Measurements from ENCODE around the gene PAN3. TPM values are rescaled to one million over a fixed set of nuclear protein-coding genes. Genes with fewer than 3 reads are reported as not detected.

The PAN3 gene
- total RNA-seq, 1 donor from 2014 or later, result 51.9 TPM

GRCh38 chr13:28171266-28171665 lies 32.9 kb downstream of the PAN3 start:
- Mint-ChIP-seq H3K9me3 (ENCODE audit: unreplicated experiment) (no peaks in the 10 kb centered on the region), H3K27me3 (ENCODE audit: unreplicated experiment) (peaks cover 1% of the 10 kb centered on the region), H3K4me1 (ENCODE audit: unreplicated experiment) (no peaks in the 10 kb centered on the region), H3K27ac (ENCODE audit: unreplicated experiment) (no peak overlapping the region), H3K4me3 (ENCODE audit: unreplicated experiment) (no peak overlapping the region), H3K36me3 (ENCODE audit: low read depth, unreplicated experiment) (no peaks in the 10 kb centered on the region)
- no peak for DNase-seq (ENCODE audit: low spot score)
- no peak for TF ChIP-seq CTCF (IDR thresholded peaks at IDR 0.05; ENCODE audit: unreplicated experiment)

GRCh38 chr13:28172947-28173346 lies 34.6 kb downstream of the PAN3 start:
- no peak overlapping the region for H3K4me3 Mint-ChIP-seq (ENCODE audit: unreplicated experiment)
- H3K36me3 Mint-ChIP-seq (ENCODE audit: low read depth, unreplicated experiment), result no peaks in the 10 kb centered on the region
- no peaks in the 10 kb centered on the region for H3K9me3 Mint-ChIP-seq (ENCODE audit: unreplicated experiment)
- no peak for DNase-seq (ENCODE audit: low spot score)
- no peak overlapping the region for H3K27ac Mint-ChIP-seq (ENCODE audit: unreplicated experiment)
- peaks cover 1% of the 10 kb centered on the region for H3K27me3 Mint-ChIP-seq (ENCODE audit: unreplicated experiment)
- H3K4me1 Mint-ChIP-seq (ENCODE audit: unreplicated experiment), result no peaks in the 10 kb centered on the region
- no peak for TF ChIP-seq CTCF (IDR thresholded peaks at IDR 0.05; ENCODE audit: unreplicated experiment)

- no peak for DNase-seq (ENCODE audit: low spot score)
- Mint-ChIP-seq H3K4me3 (ENCODE audit: unreplicated experiment) (no peak overlapping the region), H3K27me3 (ENCODE audit: unreplicated experiment) (peaks cover 1% of the 10 kb centered on the region), H3K4me1 (ENCODE audit: unreplicated experiment) (no peaks in the 10 kb centered on the region), H3K27ac (ENCODE audit: unreplicated experiment) (no peak overlapping the region), H3K9me3 (ENCODE audit: unreplicated experiment) (no peaks in the 10 kb centered on the region), H3K36me3 (ENCODE audit: low read depth, unreplicated experiment) (no peaks in the 10 kb centered on the region)
- no peak for TF ChIP-seq CTCF (IDR thresholded peaks at IDR 0.05; ENCODE audit: unreplicated experiment)
Observed at GRCh38 chr13:28173793-28174192, 35.4 kb downstream of the PAN3 start.

- no peak for TF ChIP-seq CTCF (IDR thresholded peaks at IDR 0.05; ENCODE audit: unreplicated experiment)
- no peak for DNase-seq (ENCODE audit: low spot score)
- peaks cover 1% of the 10 kb centered on the region for H3K27me3 Mint-ChIP-seq (ENCODE audit: unreplicated experiment)
- H3K4me3 Mint-ChIP-seq (ENCODE audit: unreplicated experiment), result no peak overlapping the region
- H3K27ac Mint-ChIP-seq (ENCODE audit: unreplicated experiment), result no peak overlapping the region
- no peaks in the 10 kb centered on the region for H3K4me1 Mint-ChIP-seq (ENCODE audit: unreplicated experiment)
- no peaks in the 10 kb centered on the region for H3K9me3 Mint-ChIP-seq (ENCODE audit: unreplicated experiment)
- no peaks in the 10 kb centered on the region for H3K36me3 Mint-ChIP-seq (ENCODE audit: low read depth, unreplicated experiment)
Observed at GRCh38 chr13:28177327-28177726, 39.0 kb downstream of the PAN3 start.

GRCh38 chr13:28177877-28178276 lies 39.5 kb downstream of the PAN3 start:
- H3K4me1 Mint-ChIP-seq (ENCODE audit: unreplicated experiment), result no peaks in the 10 kb centered on the region
- no peaks in the 10 kb centered on the region for H3K9me3 Mint-ChIP-seq (ENCODE audit: unreplicated experiment)
- TF ChIP-seq CTCF (IDR thresholded peaks at IDR 0.05; ENCODE audit: unreplicated experiment), result no peak
- peaks cover 1% of the 10 kb centered on the region for H3K27me3 Mint-ChIP-seq (ENCODE audit: unreplicated experiment)
- H3K27ac Mint-ChIP-seq (ENCODE audit: unreplicated experiment), result no peak overlapping the region
- DNase-seq (ENCODE audit: low spot score), result no peak
- H3K36me3 Mint-ChIP-seq (ENCODE audit: low read depth, unreplicated experiment), result no peaks in the 10 kb centered on the region
- no peak overlapping the region for H3K4me3 Mint-ChIP-seq (ENCODE audit: unreplicated experiment)

Measured in endothelial cell (in vitro differentiated cells).